Measurements from ENCODE around the gene EFNA2.
"Not testable (repeated sequence)": the region's sequence is repeated elsewhere in the genome, so short reads cannot be mapped to it uniquely, and the experiment has no call there.

The EFNA2 gene

GRCh38 chr19:1318678-1319471 lies 33.2 kb downstream of the EFNA2 start:
- DNase-seq (ENCODE audit: low read depth in 3 of 3), result no peak

GRCh38 chr19:1320282-1320650 lies 34.6 kb downstream of the EFNA2 start:
- not testable (repeated sequence) for DNase-seq (ENCODE audit: low read depth in 3 of 3)

DNA sequence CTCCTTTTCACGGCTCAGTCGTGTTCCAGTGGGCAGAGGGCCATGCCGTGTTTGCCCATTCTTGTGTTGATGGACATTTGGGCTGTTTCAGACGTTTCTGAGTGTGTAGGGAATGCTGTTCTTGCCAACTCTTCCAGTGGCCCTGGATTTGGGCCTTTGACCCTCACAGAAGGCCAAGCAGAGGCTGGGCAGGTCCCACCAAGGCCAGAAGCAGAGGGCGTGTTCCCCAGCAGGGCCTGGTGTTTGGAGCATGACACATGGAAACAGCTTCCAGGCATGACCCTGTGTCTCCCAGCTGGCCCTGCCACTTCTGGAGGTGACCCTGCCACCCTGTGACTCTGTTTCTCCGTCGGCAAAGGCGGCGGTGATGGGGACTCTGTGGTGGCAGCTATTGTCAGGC lies 35.9 kb downstream of the EFNA2 start:
- no peak for DNase-seq (ENCODE audit: low read depth in 3 of 3)

DNA sequence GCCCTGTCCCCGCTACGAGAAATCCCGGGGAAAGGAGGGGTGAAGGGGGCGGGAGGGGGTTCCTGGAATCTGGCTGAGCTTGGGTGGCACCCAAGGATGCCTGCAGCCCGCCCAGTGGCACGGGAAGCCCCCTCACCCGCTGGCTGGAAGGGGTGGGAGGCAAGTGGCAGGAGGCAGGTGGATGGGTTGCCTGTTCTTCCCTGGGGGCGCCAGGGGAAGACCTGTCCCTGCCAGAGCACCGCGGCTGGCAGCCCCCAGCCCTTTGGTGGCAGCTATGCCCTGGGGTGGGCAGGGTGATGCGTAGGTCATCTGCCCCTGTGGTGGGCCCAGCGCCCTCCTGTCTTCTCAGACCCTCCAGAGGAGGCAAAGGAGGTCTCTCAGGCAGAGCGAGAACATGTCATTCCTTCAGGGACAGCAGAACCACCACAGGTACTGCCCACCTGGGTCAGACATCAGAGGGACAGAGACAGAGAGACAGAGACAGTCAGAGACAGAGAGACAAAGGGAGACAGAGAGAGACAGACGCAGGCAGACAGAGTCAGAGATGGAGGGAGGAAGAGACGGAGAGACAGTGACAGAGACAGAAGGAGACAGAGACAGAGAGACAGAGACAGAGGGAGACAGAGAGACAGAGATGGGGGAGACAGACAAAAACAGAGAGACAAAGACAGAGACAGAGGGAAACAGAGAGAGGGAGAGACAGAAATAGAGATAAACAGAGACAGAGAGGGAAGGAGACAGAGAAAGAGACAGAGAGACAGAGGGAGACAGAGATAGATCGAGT lies 36.7 kb downstream of the EFNA2 start:
- no peak for DNase-seq (ENCODE audit: low read depth in 3 of 3)

DNA sequence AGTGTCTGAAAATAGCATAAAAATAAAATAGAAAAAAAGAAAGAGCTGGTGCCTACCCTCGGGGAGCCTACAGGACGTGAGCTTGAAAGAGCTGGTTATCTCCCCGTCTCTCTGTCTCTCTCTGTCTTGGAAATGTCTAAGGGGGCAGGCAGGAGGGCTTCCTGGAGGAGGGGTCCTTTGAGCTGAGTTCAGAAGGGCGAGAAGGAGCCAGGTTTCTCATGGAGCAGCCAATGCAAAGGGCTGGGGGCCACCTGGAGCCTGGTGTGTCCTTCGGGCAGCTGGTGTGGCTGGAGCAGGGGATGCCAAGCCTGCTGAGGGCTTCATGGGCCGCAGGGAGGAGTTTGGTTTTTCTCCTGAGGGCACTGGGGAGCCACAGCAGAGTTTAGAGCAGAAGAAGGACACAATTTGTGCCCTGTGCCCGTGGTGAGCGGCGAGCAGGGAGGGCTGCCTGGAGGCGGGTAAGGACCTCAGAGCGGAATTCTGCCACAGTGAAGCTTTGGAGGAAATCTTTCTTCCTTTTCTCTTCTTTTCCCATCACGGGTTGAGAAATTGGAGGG lies 38.7 kb downstream of the EFNA2 start:
- no peak for DNase-seq (ENCODE audit: low read depth in 3 of 3)

GRCh38 chr19:1324806-1325567 lies 39.3 kb downstream of the EFNA2 start:
- DNase-seq (ENCODE audit: low read depth in 3 of 3), result peak in 1 of 3 donors; percentile 11

DNA sequence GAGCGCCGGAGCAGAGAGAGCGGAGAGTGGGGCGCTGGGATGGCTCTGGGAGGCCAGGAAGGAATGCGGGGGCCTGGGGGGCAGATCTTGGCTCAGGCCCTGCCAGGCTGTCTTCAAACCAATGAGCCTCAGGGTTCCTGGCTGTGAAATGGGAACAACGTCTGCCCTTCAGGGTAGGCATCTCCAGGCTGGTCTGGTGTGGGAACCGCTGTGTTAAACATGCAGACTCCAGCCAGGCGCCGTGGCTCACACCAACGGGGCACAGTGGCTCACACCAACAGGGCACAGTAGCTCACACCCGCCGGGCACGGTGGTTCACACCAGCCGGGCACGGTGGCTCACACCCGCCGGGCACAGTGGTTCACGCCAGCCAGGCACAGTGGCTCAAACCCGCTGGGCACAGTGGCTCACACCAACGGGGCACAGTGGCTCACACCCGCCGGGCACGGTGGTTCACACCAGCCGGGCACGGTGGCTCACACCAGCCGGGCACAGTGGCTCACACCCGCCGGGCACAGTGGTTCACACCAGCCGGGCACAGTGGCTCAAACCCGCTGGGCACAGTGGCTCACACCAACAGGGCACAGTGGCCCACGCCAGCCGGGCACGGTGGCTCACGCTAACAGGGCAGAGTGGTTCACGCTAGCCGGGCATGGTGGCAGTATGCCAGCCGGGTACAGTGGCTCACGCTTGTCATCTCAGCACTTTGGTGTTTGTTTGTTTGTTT lies 40.1 kb downstream of the EFNA2 start:
- no peak for DNase-seq (ENCODE audit: low read depth in 3 of 3)

DNA sequence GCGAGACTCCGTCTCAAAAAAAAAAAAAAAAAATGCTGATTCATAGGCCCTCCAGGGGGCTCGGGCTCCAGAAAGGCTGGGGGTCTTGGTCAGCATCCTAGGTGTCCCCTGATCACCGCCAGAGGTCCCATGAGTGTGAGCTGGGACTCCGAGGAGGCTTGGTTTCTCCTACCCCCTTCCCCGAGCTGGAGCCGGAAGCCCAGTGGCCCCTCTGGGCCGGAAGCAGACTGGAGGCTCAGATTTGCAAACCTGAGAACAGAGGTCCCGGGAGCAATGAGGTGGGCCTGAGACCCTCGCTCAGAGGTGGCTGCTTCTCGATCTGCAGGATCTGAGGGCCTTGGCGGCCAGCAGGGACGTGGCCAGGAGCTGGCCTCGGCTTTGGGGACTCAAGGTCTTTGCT lies 41.5 kb downstream of the EFNA2 start:
- no peak for DNase-seq (ENCODE audit: low read depth in 3 of 3)

GRCh38 chr19:1332208-1332607 lies 46.5 kb downstream of the EFNA2 start:
- not testable (repeated sequence) for DNase-seq (ENCODE audit: low read depth in 3 of 3)

DNA sequence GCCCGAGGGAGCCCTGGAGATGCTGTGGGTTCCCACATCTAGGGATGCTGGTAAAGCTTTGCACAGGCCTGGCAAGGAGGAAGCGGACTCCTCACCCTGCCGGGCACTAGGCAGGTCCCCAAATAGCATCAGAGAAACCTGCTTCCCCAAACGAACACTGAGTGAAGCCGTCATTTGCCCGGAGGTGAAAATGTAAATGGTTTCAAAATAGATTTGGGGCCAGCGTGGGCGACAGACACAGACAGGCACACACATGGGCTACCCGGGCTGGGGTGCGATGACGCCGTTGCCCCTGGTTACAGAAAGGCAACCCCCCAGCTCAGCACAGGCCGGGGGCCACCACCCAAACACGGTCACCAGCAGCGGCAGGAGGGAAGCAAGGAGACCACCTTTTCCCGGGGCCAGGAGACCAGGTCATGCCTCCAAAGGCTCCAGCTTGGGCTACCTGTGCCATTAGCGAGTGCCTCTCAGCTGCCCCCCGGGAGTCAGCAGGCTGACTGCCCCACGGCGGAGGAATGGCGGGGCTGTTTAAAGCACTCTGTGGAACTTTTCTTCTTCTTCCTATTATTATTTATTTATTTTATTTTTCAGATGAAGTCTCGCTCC lies 50.5 kb downstream of the EFNA2 start:
- DNase-seq (ENCODE audit: low read depth in 3 of 3), result no peak

DNA sequence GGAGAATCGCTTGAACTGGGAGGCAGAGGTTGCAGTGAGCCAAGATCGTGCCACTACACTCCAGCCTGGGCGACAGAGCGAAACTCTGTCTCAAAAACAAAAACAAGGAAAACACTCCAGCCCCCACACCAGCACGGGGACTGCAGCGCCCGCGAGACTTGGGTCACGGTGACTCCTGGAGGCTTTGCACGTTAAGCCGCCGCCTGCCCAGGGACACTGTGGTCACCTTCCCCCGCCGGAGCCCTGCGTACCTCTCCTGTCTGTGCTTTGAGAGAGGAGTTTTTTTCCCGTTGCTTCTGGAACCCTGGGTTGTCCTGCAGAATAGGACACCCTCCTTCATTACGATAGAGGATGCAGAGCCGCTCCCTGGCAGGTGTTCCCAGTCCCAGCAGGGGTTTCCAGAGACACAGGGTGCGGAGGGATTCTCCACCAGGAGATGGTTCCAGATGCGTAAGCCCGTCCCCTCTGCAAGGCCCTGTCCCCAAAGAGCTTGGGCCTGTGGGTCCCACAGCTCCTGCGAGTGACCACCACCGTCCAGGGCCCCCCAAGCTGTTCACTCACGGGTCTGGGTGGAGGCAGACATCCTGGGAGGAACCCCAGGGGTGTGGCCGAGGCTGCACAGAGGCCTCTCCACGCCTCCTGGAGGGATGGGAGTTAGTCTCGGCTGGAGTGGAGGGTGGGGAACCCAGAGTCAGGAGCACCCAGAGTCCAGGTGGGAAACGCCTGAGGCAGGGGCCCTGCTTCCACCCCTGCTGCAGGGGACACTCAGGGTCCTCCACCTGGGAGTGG lies 55.2 kb downstream of the EFNA2 start:
- DNase-seq (ENCODE audit: low read depth in 3 of 3), result no peak

GRCh38 chr19:1343041-1343440 lies 57.4 kb downstream of the EFNA2 start:
- DNase-seq (ENCODE audit: low read depth in 3 of 3), result no peak

DNA sequence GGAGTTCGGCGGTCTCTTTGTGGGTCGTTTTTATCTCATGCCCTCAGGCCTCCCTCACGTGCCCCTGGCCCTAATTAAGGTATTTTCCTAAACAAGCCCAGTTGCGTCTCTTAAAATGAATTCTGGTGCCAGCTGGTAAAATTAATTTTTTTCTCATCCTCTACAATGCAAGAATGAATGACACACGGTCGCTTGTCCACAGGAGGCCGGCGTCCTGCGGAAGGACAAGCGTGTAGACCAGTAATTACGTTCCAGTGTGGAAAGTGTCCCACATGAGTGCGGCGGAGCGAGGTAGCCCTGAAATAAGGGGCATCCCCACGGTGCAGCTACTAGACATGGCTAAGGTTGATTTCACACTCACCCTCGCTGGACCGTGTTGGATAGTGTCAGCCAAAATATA lies 63.5 kb downstream of the EFNA2 start:
- DNase-seq (ENCODE audit: low read depth in 3 of 3), result no peak

GRCh38 chr19:1350867-1351266 lies 65.2 kb downstream of the EFNA2 start:
- no peak for DNase-seq (ENCODE audit: low read depth in 3 of 3)

All from stimulated activated CD4-positive, alpha-beta T cell treated with anti-CD3 and anti-CD28 coated beads, TNF-alpha, amount 100 ng/mL, for 48 hours (primary cell).